ENCODE data around the gene PDE3B.
"Not testable (repeated sequence)": the region's sequence is repeated elsewhere in the genome, so short reads cannot be mapped to it uniquely, and the experiment has no call there.

The PDE3B gene

DNA sequence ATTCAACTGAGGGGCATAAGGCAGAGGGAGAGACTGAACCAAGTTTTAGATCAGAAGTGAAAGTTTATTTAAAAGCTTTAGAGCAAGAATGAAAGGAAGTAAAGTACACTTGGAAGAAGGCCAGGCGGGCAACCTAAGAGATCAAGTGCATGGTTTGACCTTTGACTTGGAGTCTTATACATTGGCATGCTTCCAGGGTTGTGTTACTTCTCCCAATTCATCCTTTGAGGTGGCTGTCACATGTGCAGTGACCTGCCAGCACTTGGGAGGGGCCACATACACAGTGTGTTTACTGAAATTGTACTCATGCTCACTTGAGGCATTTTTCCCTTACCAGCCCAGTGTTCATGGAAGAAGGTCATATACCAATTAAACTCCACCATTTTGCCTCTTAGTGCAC, 218.1 kb downstream of the PDE3B start:
- H3K4ac ChIP-seq (ENCODE audit: low read depth, low read length): no peak overlapping the region
- no peak overlapping the region for H2BK120ac ChIP-seq (ENCODE audit: insufficient read depth, low read length, poor library complexity)

DNA sequence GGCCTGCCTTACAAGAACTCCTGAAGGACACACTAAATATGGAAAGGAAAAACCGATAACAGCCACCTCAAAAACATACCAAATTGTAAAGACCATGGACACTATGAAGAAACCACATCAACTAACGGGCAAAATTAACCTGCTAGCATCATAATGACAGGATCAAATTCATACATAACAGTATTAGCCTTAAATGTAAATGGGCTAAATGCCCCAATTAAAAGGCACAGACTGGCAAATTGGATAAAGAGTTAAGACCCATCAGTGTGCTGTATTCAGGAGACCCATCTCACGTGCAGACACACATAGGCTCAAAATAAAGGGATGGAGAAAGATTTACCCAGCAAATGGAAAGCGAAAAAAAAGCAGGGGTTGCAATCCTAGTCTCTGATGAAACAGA, 220.2 kb downstream of the PDE3B start:
- not testable (repeated sequence) for DNase-seq
- WGBS (ENCODE audit: extremely low coverage, insufficient coverage, insufficient read length): no CpG with 5 or more reads among the region's 4 CpGs

More for the DNA sequence above, 218.1 kb downstream of the PDE3B start:
- no peaks in the 10 kb centered on the region for H3K79me1 ChIP-seq (ENCODE audit: low read length)
- no peaks in the 10 kb centered on the region for H3K27me3 ChIP-seq (ENCODE audit: insufficient read depth, low read length)
- no peak overlapping the region for H2BK12ac ChIP-seq (ENCODE audit: low read length)
- no peak overlapping the region for H3K27ac ChIP-seq (ENCODE audit: low read depth, low read length)
- H2AK5ac ChIP-seq (ENCODE audit: low read length): no peak overlapping the region
- H3K18ac ChIP-seq (ENCODE audit: low read length): no peak overlapping the region
- H3K36me3 ChIP-seq (ENCODE audit: control insufficient read depth in 1 of 2, insufficient read depth in 2 of 2, low read length in 2 of 2): no peaks in the 10 kb centered on the region
- H2BK5ac ChIP-seq (ENCODE audit: low read depth, low read length, poor library complexity): no peak overlapping the region
- no CpG with 5 or more reads among the region's 1 CpG for WGBS (ENCODE audit: extremely low coverage, insufficient coverage, insufficient read length)
- H3K4me3 ChIP-seq (ENCODE audit: low read depth, low read length): no peak overlapping the region
- no peak overlapping the region for H3K23ac ChIP-seq (ENCODE audit: low read length)
- H3K4me1 ChIP-seq (ENCODE audit: control insufficient read depth in 1 of 2, insufficient read depth in 2 of 2, low read length in 2 of 2): no peaks in the 10 kb centered on the region
- no peak for DNase-seq
- H3K79me2 ChIP-seq (ENCODE audit: control insufficient read depth, insufficient read depth, low read length, poor library complexity): no peaks in the 10 kb centered on the region
- no peak overlapping the region for H3K9ac ChIP-seq (ENCODE audit: low read length)
- no peaks in the 10 kb centered on the region for H3K9me3 ChIP-seq (ENCODE audit: insufficient read depth, low read depth, low read length)
- H3K14ac ChIP-seq (ENCODE audit: low read length): no peak overlapping the region
- no peak overlapping the region for H4K8ac ChIP-seq (ENCODE audit: low read depth, low read length)
- H4K12ac ChIP-seq (ENCODE audit: low read depth, low read length): no peak overlapping the region
- H3K4me2 ChIP-seq (ENCODE audit: low read length): no peak overlapping the region
- H4K91ac ChIP-seq (ENCODE audit: low read depth, low read length): no peak overlapping the region
- no peak overlapping the region for H2AFZ ChIP-seq (ENCODE audit: insufficient read depth, low read length, poor library complexity)

DNA sequence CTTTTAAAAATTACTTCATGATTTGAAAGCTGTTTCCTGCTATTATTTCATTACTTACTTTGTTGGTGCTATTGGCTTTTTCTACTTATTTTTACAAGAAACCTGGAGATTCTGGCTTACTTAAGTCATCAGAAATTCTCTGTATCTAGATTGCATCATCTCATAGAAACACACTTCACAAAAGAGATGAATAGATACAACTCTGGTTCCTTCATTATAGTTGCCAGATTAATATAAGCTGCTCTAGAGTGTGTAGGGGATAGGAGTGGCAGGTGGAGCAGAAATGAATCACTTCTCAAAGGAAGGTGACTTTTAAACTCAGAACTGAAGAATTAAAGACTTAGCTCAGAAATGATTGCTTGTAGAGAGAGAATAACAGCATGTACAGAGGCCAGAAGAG, 228.4 kb downstream of the PDE3B start:
- no peaks in the 10 kb centered on the region for H3K79me1 ChIP-seq (ENCODE audit: low read length)
- H3K9me3 ChIP-seq (ENCODE audit: insufficient read depth, low read depth, low read length): no peaks in the 10 kb centered on the region
- no peak overlapping the region for H2AK5ac ChIP-seq (ENCODE audit: low read length)
- no peak overlapping the region for H4K91ac ChIP-seq (ENCODE audit: low read depth, low read length)
- H3K4me2 ChIP-seq (ENCODE audit: low read length): no peak overlapping the region
- no peak overlapping the region for H3K27ac ChIP-seq (ENCODE audit: low read depth, low read length)
- H3K4ac ChIP-seq (ENCODE audit: low read depth, low read length): no peak overlapping the region
- H4K12ac ChIP-seq (ENCODE audit: low read depth, low read length): no peak overlapping the region
- no peak overlapping the region for H2BK12ac ChIP-seq (ENCODE audit: low read length)
- no peaks in the 10 kb centered on the region for H3K79me2 ChIP-seq (ENCODE audit: control insufficient read depth, insufficient read depth, low read length, poor library complexity)
- DNase-seq: no peak
- H3K27me3 ChIP-seq (ENCODE audit: insufficient read depth, low read length): no peaks in the 10 kb centered on the region
- H2BK5ac ChIP-seq (ENCODE audit: low read depth, low read length, poor library complexity): no peak overlapping the region
- H3K36me3 ChIP-seq (ENCODE audit: control insufficient read depth in 1 of 2, insufficient read depth in 2 of 2, low read length in 2 of 2): no peaks in the 10 kb centered on the region
- H2AFZ ChIP-seq (ENCODE audit: insufficient read depth, low read length, poor library complexity): no peak overlapping the region
- H3K14ac ChIP-seq (ENCODE audit: low read length): no peak overlapping the region
- no peak overlapping the region for H4K8ac ChIP-seq (ENCODE audit: low read depth, low read length)
- H2BK120ac ChIP-seq (ENCODE audit: insufficient read depth, low read length, poor library complexity): no peak overlapping the region
- H3K23ac ChIP-seq (ENCODE audit: low read length): no peak overlapping the region
- H3K9ac ChIP-seq (ENCODE audit: low read length): no peak overlapping the region
- no peak overlapping the region for H3K4me3 ChIP-seq (ENCODE audit: low read depth, low read length)
- no peak overlapping the region for H3K18ac ChIP-seq (ENCODE audit: low read length)
- H3K4me1 ChIP-seq (ENCODE audit: control insufficient read depth in 1 of 2, insufficient read depth in 2 of 2, low read length in 2 of 2): no peaks in the 10 kb centered on the region

More for the DNA sequence above, 220.2 kb downstream of the PDE3B start:
- not testable (repeated sequence) for H2BK120ac ChIP-seq (ENCODE audit: insufficient read depth, low read length, poor library complexity); H4K12ac ChIP-seq (ENCODE audit: low read depth, low read length); H3K4me2 ChIP-seq (ENCODE audit: low read length); H3K4me1 ChIP-seq (ENCODE audit: control insufficient read depth in 1 of 2, insufficient read depth in 2 of 2, low read length in 2 of 2); H3K79me2 ChIP-seq (ENCODE audit: control insufficient read depth, insufficient read depth, low read length, poor library complexity); H3K9me3 ChIP-seq (ENCODE audit: insufficient read depth, low read depth, low read length); H3K23ac ChIP-seq (ENCODE audit: low read length); H3K27me3 ChIP-seq (ENCODE audit: insufficient read depth, low read length); H2AFZ ChIP-seq (ENCODE audit: insufficient read depth, low read length, poor library complexity); H3K36me3 ChIP-seq (ENCODE audit: control insufficient read depth in 1 of 2, insufficient read depth in 2 of 2, low read length in 2 of 2); H3K14ac ChIP-seq (ENCODE audit: low read length); H3K27ac ChIP-seq (ENCODE audit: low read depth, low read length); H2AK5ac ChIP-seq (ENCODE audit: low read length); H2BK5ac ChIP-seq (ENCODE audit: low read depth, low read length, poor library complexity); H3K18ac ChIP-seq (ENCODE audit: low read length); H2BK12ac ChIP-seq (ENCODE audit: low read length); H3K4ac ChIP-seq (ENCODE audit: low read depth, low read length); H4K8ac ChIP-seq (ENCODE audit: low read depth, low read length); H4K91ac ChIP-seq (ENCODE audit: low read depth, low read length); H3K79me1 ChIP-seq (ENCODE audit: low read length); H3K4me3 ChIP-seq (ENCODE audit: low read depth, low read length); H3K9ac ChIP-seq (ENCODE audit: low read length)

DNA sequence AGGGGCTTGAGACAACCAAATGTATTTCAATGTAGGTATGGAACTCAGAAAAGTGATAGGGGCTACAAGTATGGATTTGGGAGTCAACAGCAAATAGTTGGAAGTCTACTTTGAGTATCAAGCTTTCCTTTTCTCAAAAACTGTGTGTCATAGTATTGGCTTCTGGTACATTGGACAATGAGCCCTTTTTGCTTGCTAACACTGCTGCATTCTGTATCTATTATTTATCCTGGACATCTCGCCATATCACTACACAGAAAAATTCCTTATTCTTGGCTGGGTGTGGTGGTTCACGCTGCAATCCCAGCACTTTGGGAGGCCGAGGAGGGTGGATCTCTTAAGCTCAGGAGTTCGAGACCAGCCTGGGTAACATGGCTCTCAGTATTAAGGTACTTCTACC, 230.0 kb downstream of the PDE3B start:
- no peak overlapping the region for H2AK5ac ChIP-seq (ENCODE audit: low read length)
- no peaks in the 10 kb centered on the region for H3K27me3 ChIP-seq (ENCODE audit: insufficient read depth, low read length)
- whole genome bisulfite sequencing (ENCODE audit: extremely low coverage, insufficient coverage, insufficient read length): no CpG with 5 or more reads among the region's 4 CpGs
- no peak overlapping the region for H3K4me2 ChIP-seq (ENCODE audit: low read length)
- DNase-seq: no peak
- H3K23ac ChIP-seq (ENCODE audit: low read length): no peak overlapping the region
- peaks cover 0 to 2% of the 10 kb centered on the region in 2 experiments for H3K36me3 ChIP-seq (ENCODE audit: control insufficient read depth in 1 of 2, insufficient read depth in 2 of 2, low read length in 2 of 2)
- no peaks in the 10 kb centered on the region for H3K79me1 ChIP-seq (ENCODE audit: low read length)
- no peak overlapping the region for H3K9ac ChIP-seq (ENCODE audit: low read length)
- no peaks in the 10 kb centered on the region for H3K4me1 ChIP-seq (ENCODE audit: control insufficient read depth in 1 of 2, insufficient read depth in 2 of 2, low read length in 2 of 2)
- no peak overlapping the region for H3K4ac ChIP-seq (ENCODE audit: low read depth, low read length)
- no peak overlapping the region for H2BK12ac ChIP-seq (ENCODE audit: low read length)
- H4K12ac ChIP-seq (ENCODE audit: low read depth, low read length): no peak overlapping the region
- no peak overlapping the region for H4K91ac ChIP-seq (ENCODE audit: low read depth, low read length)
- no peak overlapping the region for H2AFZ ChIP-seq (ENCODE audit: insufficient read depth, low read length, poor library complexity)
- no peak overlapping the region for H4K8ac ChIP-seq (ENCODE audit: low read depth, low read length)
- H2BK120ac ChIP-seq (ENCODE audit: insufficient read depth, low read length, poor library complexity): no peak overlapping the region
- H3K4me3 ChIP-seq (ENCODE audit: low read depth, low read length): no peak overlapping the region
- no peaks in the 10 kb centered on the region for H3K9me3 ChIP-seq (ENCODE audit: insufficient read depth, low read depth, low read length)
- H3K79me2 ChIP-seq (ENCODE audit: control insufficient read depth, insufficient read depth, low read length, poor library complexity): no peaks in the 10 kb centered on the region
- H2BK5ac ChIP-seq (ENCODE audit: low read depth, low read length, poor library complexity): no peak overlapping the region
- no peak overlapping the region for H3K27ac ChIP-seq (ENCODE audit: low read depth, low read length)
- no peak overlapping the region for H3K14ac ChIP-seq (ENCODE audit: low read length)
- no peak overlapping the region for H3K18ac ChIP-seq (ENCODE audit: low read length)

All from trophoblast cell (in vitro differentiated cells and primary cell).